T-helper 1 cell treated with Interleukin-12 subunit alpha and Interleukin-12 subunit beta and Interleukin-4 antibody, amounts not matched to agents 30 μg/mL and 1 μg/mL, for 36 hours (primary cell): ENCODE measurements around the gene EPHA8.

ENCODE experiments used
- H3K27ac Mint-ChIP-seq: one replicate; pipeline ENCODE4 v1.8.0; 2021; ENCODE audit warnings: mild to moderate bottlenecking, mixed read lengths
- H3K27me3 Mint-ChIP-seq: one replicate; pipeline ENCODE4 v1.8.0; 2021; ENCODE audit warnings: low read depth, mixed read lengths
- H3K36me3 Mint-ChIP-seq: one replicate; pipeline ENCODE4 v1.8.0; 2021; ENCODE audit warnings: low read depth, mixed read lengths
- H3K4me1 Mint-ChIP-seq: one replicate; pipeline ENCODE4 v1.8.0; 2021; ENCODE audit warnings: low read depth, mixed read lengths
- H3K4me3 Mint-ChIP-seq: one replicate; pipeline ENCODE4 v1.8.0; 2021; ENCODE audit warnings: mild to moderate bottlenecking, moderate library complexity, mixed read lengths
- H3K9me3 Mint-ChIP-seq: one replicate; pipeline ENCODE4 v1.8.0; 2021; ENCODE audit warnings: mixed read lengths

The EPHA8 gene

DNA sequence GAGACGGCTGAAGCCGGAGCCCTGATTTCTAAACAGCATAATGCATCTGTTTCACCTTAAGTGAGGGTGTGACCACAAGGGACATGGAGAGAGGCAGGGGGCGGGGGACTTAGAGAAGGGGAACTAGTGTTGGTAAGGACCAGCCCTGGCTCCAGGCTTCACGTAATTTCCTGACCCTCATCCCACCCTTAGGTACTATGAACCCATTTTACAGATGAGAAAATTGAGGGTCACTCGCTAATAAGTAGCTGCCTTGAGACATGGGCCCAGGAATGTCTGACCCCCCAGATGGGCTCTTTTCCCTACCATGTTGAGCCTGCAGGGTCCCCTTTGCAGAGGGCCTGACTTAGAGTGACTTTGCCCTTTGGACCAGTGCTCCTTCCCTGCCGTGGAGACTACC, 4.7 kb downstream of the EPHA8 start:
- Mint-ChIP-seq H3K27me3 (peaks cover 18% of the 10 kb centered on the region), H3K4me1 (no peaks in the 10 kb centered on the region), H3K36me3 (no peaks in the 10 kb centered on the region), H3K4me3 (no peak overlapping the region), H3K9me3 (no peaks in the 10 kb centered on the region), H3K27ac (no peak overlapping the region)

- H3K9me3 Mint-ChIP-seq, result no peaks in the 10 kb centered on the region
- no peaks in the 10 kb centered on the region for H3K36me3 Mint-ChIP-seq
- H3K4me3 Mint-ChIP-seq, result no peak overlapping the region
- H3K27me3 Mint-ChIP-seq, result peaks cover 10% of the 10 kb centered on the region
- H3K4me1 Mint-ChIP-seq, result no peaks in the 10 kb centered on the region
- no peak overlapping the region for H3K27ac Mint-ChIP-seq
Observed at GRCh38 chr1:22569269-22569668, 6.0 kb downstream of the EPHA8 start.

DNA sequence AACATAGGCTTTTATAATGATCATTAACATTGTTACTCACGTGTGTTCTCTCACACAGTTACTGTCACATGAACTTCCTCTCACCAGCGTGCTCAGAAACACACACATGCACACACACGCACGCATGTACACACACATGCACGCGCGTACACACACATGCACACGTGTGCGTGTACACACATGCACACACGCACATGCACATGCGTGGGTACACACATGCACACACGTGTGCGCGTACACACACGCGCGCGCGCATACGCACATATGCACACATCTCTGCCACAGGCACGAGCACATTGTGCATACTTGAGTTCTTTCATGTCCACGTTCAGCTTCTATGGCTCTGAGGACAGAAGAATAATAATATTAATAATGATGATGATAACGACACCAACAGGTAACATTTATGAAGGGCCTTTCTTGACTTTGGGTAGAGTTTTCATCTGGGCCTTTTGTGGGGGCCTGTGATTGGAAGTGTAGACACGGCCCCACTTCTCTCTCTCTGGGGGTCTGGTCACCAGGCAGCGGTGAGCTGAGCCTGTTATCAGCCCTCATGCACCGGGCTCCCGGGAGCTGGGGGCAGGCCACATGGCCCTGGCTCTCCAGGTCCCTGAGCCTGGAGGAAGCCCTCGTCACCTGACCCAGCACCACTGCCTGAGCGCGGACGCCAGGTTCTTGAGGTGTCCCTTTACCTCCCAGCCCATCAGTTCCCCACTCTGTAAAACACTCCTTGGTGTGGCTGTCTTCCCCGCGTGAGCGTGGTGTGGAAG, 7.0 kb downstream of the EPHA8 start:
- Mint-ChIP-seq H3K27ac (no peak overlapping the region), H3K27me3 (peaks cover 1% of the 10 kb centered on the region), H3K36me3 (no peaks in the 10 kb centered on the region), H3K4me3 (no peak overlapping the region), H3K4me1 (no peaks in the 10 kb centered on the region), H3K9me3 (no peaks in the 10 kb centered on the region)

DNA sequence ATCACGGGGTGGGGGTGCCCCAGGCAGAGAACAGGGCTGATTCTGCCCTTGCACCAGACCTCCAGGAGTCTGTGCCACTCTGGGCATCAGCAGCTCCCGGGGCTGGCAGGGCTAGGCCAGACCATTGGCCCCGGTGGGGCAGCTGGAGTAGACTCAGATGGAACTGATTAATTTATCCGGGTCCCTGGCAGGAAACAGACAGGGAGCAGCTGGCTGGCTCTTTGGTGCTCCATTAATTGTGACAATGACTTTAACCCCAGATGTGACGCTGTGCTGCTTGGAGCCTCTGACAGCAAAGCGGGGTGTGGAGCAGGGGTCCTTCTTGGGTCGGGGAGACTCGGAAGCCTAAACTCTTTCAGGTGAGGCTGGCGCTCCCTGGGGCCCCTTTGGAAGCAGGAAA, 9.5 kb downstream of the EPHA8 start:
- Mint-ChIP-seq H3K27ac (no peak overlapping the region), H3K4me3 (no peak overlapping the region), H3K9me3 (peaks cover 8% of the 10 kb centered on the region), H3K36me3 (no peaks in the 10 kb centered on the region), H3K27me3 (no peaks in the 10 kb centered on the region), H3K4me1 (no peaks in the 10 kb centered on the region)

GRCh38 chr1:22573237-22573636, 9.9 kb downstream of the EPHA8 start:
- Mint-ChIP-seq H3K27me3 (no peaks in the 10 kb centered on the region), H3K27ac (no peak overlapping the region), H3K36me3 (no peaks in the 10 kb centered on the region), H3K4me1 (no peaks in the 10 kb centered on the region), H3K9me3 (peaks cover 12% of the 10 kb centered on the region), H3K4me3 (no peak overlapping the region)

DNA sequence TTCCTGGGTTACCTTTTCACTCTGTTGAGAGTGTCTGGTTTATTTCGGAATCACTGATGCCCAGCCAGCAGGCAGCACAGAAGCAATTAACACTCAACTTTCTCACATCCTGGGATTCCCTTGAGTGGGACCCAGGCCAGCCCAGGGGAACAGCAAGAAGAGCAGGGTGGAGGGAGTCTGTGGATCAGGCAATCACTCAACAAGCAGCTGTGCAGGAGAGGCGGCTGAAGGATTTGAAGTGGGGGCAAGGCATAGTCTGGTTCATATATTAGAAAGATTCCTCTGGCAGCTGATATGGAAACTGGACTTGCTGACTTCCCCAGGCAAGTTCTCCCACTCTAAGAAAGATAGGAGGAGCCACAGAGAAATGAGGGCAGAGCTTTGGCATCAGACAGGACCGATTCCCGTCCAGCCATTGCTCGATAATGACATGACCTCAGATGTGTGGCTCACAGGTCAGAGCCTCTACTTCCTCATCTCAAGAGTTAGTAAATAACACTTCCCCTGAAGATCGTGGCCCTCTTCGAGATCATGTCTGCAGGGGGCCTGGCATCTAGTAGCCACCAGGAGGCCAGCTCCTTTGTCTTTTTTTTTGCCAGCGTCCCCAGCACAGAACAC, 12.4 kb downstream of the EPHA8 start:
- H3K4me3 Mint-ChIP-seq, result no peak overlapping the region
- H3K27ac Mint-ChIP-seq, result no peak overlapping the region
- no peaks in the 10 kb centered on the region for H3K27me3 Mint-ChIP-seq
- H3K36me3 Mint-ChIP-seq, result no peaks in the 10 kb centered on the region
- no peaks in the 10 kb centered on the region for H3K4me1 Mint-ChIP-seq
- peaks cover 26% of the 10 kb centered on the region for H3K9me3 Mint-ChIP-seq

- peaks cover 26% of the 10 kb centered on the region for H3K9me3 Mint-ChIP-seq
- no peaks in the 10 kb centered on the region for H3K36me3 Mint-ChIP-seq
- no peak overlapping the region for H3K27ac Mint-ChIP-seq
- no peak overlapping the region for H3K4me3 Mint-ChIP-seq
- no peaks in the 10 kb centered on the region for H3K4me1 Mint-ChIP-seq
- no peaks in the 10 kb centered on the region for H3K27me3 Mint-ChIP-seq
Observed at GRCh38 chr1:22576150-22576544, 12.9 kb downstream of the EPHA8 start.

DNA sequence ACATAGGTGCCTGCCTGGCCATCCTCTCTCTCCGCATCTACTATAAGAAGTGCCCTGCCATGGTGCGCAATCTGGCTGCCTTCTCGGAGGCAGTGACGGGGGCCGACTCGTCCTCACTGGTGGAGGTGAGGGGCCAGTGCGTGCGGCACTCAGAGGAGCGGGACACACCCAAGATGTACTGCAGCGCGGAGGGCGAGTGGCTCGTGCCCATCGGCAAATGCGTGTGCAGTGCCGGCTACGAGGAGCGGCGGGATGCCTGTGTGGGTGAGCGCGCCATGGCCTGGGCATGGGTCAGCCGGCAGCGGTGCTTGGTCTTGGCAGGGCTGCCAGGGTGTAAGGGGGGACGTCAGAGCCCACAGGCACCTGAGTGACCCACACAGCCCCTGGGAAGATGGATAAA, 13.3 kb downstream of the EPHA8 start:
- H3K4me3 Mint-ChIP-seq, result no peak overlapping the region
- H3K27me3 Mint-ChIP-seq, result no peaks in the 10 kb centered on the region
- H3K36me3 Mint-ChIP-seq, result no peaks in the 10 kb centered on the region
- no peaks in the 10 kb centered on the region for H3K4me1 Mint-ChIP-seq
- no peak overlapping the region for H3K27ac Mint-ChIP-seq
- peaks cover 26% of the 10 kb centered on the region for H3K9me3 Mint-ChIP-seq

GRCh38 chr1:22578732-22579361, 15.6 kb downstream of the EPHA8 start:
- peaks cover 26% of the 10 kb centered on the region for H3K9me3 Mint-ChIP-seq
- no peak overlapping the region for H3K4me3 Mint-ChIP-seq
- H3K27ac Mint-ChIP-seq, result no peak overlapping the region
- H3K4me1 Mint-ChIP-seq, result no peaks in the 10 kb centered on the region
- no peaks in the 10 kb centered on the region for H3K36me3 Mint-ChIP-seq
- H3K27me3 Mint-ChIP-seq, result no peaks in the 10 kb centered on the region

DNA sequence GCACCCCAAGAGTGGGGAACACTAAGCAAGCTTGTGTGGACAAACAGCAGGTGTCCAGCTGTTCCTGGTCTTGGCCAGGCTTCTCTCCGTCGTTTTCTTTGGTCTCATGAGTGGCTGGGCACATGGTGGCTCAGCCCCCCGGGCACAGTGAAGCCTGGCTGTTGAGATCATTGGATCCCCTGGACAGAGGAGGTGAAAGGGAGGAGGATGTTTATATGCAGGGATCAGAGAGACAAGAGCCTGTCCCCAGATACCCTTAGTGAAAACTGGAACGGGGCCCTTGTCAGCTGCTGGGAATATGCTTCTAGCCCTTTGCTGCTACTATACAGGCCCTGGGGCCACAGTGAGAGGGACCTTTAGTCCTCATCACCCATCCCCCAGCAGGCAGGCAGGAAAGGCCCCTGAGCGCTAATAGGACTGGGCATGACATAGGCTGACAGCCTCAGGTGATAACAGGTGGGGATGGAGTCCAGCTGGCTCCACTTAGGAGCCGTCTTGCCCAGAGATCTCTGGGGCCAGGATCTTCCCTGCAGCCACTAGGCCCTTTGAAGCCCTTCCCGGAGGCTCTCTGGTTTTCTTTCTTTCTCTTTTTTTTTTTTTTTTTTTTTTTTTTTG, 16.4 kb downstream of the EPHA8 start:
- Mint-ChIP-seq H3K36me3 (no peaks in the 10 kb centered on the region), H3K4me1 (no peaks in the 10 kb centered on the region), H3K4me3 (no peak overlapping the region), H3K9me3 (peaks cover 26% of the 10 kb centered on the region), H3K27me3 (peaks cover under 1% of the 10 kb centered on the region), H3K27ac (no peak overlapping the region)

DNA sequence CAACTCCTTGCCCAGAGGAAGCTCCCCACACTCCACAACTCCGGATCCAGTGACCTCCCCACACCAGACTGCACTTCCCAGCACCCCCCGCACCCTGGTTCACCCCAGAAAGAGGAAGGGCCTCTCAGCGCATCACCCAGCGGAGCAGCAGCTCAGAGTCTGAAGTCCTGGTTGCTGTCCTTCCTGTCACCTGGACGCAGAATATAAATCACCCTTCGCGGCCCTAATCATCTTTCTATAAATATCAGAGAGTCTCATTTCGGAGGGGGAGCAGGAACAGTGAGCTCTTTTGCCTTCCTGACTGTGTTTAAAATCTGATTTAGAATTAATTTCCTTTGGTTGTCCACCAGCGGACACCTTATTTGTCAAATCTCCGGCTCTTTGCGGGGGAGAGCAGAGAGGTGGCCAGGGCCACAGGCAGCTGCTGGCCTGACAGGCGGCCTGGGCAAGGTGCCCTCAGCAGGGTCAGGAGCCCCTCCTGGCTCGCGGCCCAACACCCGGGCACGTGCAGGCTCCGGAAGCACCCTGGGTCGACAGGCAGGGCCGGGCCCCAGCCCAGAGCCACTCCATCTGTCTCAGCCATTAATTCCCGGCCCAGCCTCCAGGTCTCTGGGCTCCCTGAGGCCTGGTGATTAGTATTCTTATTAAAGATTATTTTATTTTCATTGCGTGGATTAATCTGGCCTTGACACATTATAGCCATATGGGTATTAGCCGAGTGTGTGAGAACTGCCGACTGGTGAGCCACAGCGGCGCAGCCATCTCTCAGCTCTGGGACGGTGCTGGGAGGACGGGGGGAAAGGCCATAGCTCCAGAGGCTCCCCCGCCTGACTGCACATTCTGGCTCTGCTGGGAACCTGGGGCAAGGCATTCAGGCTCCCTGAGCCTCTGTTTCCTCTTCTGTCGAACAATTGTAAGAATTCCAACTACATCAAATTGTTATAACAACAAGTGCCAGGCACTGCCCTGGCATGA, 19.7 kb downstream of the EPHA8 start:
- H3K36me3 Mint-ChIP-seq, result no peaks in the 10 kb centered on the region
- peaks cover 17% of the 10 kb centered on the region for H3K9me3 Mint-ChIP-seq
- no peak overlapping the region for H3K4me3 Mint-ChIP-seq
- no peaks in the 10 kb centered on the region for H3K4me1 Mint-ChIP-seq
- peaks cover 3% of the 10 kb centered on the region for H3K27me3 Mint-ChIP-seq
- H3K27ac Mint-ChIP-seq, result no peak overlapping the region

- Mint-ChIP-seq H3K36me3 (no peaks in the 10 kb centered on the region), H3K27ac (no peak overlapping the region), H3K9me3 (peaks cover 5% of the 10 kb centered on the region), H3K4me1 (no peaks in the 10 kb centered on the region), H3K27me3 (peaks cover 3% of the 10 kb centered on the region), H3K4me3 (no peak overlapping the region)
Observed at GRCh38 chr1:22584001-22584562, 20.8 kb downstream of the EPHA8 start.

GRCh38 chr1:22584970-22585369, 21.7 kb downstream of the EPHA8 start:
- peaks cover 3% of the 10 kb centered on the region for H3K27me3 Mint-ChIP-seq
- H3K36me3 Mint-ChIP-seq, result no peaks in the 10 kb centered on the region
- no peaks in the 10 kb centered on the region for H3K4me1 Mint-ChIP-seq
- no peak overlapping the region for H3K27ac Mint-ChIP-seq
- no peak overlapping the region for H3K4me3 Mint-ChIP-seq
- H3K9me3 Mint-ChIP-seq, result no peaks in the 10 kb centered on the region

- H3K4me3 Mint-ChIP-seq, result no peak overlapping the region
- no peaks in the 10 kb centered on the region for H3K9me3 Mint-ChIP-seq
- H3K27ac Mint-ChIP-seq, result no peak overlapping the region
- peaks cover 3% of the 10 kb centered on the region for H3K27me3 Mint-ChIP-seq
- no peaks in the 10 kb centered on the region for H3K4me1 Mint-ChIP-seq
- H3K36me3 Mint-ChIP-seq, result no peaks in the 10 kb centered on the region
Observed at GRCh38 chr1:22585471-22585870, 22.2 kb downstream of the EPHA8 start.
